Liver (tissue), 9 donors: ENCODE results near the gene MLXIP. TPM values are rescaled to one million over a fixed set of nuclear protein-coding genes. Genes with fewer than 3 reads are reported as not detected.

Experiments
- DNase-seq: peaks from one replicate; pipeline ENCODE4 v3.0.0-alpha.2; 2017; ENCODE audit warnings: low spot score
- H3K27ac ChIP-seq, 2 donors: one replicate each; pipeline ENCODE4 v1.7.0; 2013; ENCODE audit warnings: inconsistent platforms in 2 of 2, low read length in 2 of 2, control low read depth in 1 of 2, low read depth in 1 of 2, mild to moderate bottlenecking in 1 of 2
- H3K27me3 ChIP-seq, 4 donors: one replicate each; pipeline versions ENCODE4 v1.6.1 to v1.7.0; 2013; ENCODE audit warnings: low read length in 3 of 4, inconsistent platforms in 1 of 4, mild to moderate bottlenecking in 1 of 4, moderate library complexity in 1 of 4; ENCODE audit not compliant: control insufficient read depth in 4 of 4, insufficient read depth in 4 of 4
- H3K36me3 ChIP-seq, 4 donors: one replicate each; pipeline versions ENCODE4 v1.6.1 to v1.7.0; 2013; ENCODE audit warnings: low read length in 3 of 4, mild to moderate bottlenecking in 3 of 4, low read depth in 1 of 4, moderate library complexity in 1 of 4; ENCODE audit not compliant: control insufficient read depth in 4 of 4, insufficient read depth in 3 of 4
- H3K4me1 ChIP-seq, 4 donors: one replicate each; pipeline versions ENCODE4 v1.6.1 to v1.7.0; 2013; ENCODE audit warnings: low read length in 3 of 4, mild to moderate bottlenecking in 3 of 4, moderate library complexity in 1 of 4; ENCODE audit not compliant: control insufficient read depth in 4 of 4, insufficient read depth in 4 of 4
- H3K4me3 ChIP-seq, 3 donors: one replicate each; pipeline versions ENCODE4 v1.6.1 to v1.7.0; 2013; ENCODE audit warnings: low read length in 3 of 3, control low read depth in 1 of 3, low read depth in 1 of 3, mild to moderate bottlenecking in 1 of 3
- H3K9ac ChIP-seq, 2 donors: one replicate each; pipeline ENCODE4 v1.7.0; 2013; ENCODE audit warnings: low read length in 2 of 2, mild to moderate bottlenecking in 2 of 2, moderate library complexity in 2 of 2, control low read depth in 1 of 2, low read depth in 1 of 2
- H3K9me3 ChIP-seq, 4 donors: one replicate each; pipeline versions ENCODE4 v1.6.1 to v1.7.0; 2013; ENCODE audit warnings: low read length in 3 of 4; ENCODE audit not compliant: control insufficient read depth in 4 of 4
- EGR1 ChIP-seq, 2 donors: IDR thresholded peaks; 2 replicates each; pipeline ENCODE4 v1.6.1; 2016 to 2018; ENCODE audit warnings: antibody characterized with exemption in 2 of 2, low read depth in 2 of 2
- FOXA1 ChIP-seq: IDR thresholded peaks from 2 replicates; pipeline ENCODE4 v1.6.1; 2016; ENCODE audit warnings: antibody characterized with exemption
- FOXA2 ChIP-seq: IDR thresholded peaks from 2 replicates; pipeline ENCODE4 v1.6.1; 2016; ENCODE audit warnings: antibody characterized with exemption
- GABPA ChIP-seq, 2 donors: IDR thresholded peaks in 1 of 2; conservative IDR thresholded peaks in 1 of 2; 2 replicates each; pipeline ENCODE4 v1.6.1; 2016; ENCODE audit warnings: antibody characterized with exemption in 2 of 2, mild to moderate bottlenecking in 1 of 2, moderate library complexity in 1 of 2
- HNF4A ChIP-seq, 2 donors: conservative IDR thresholded peaks; 2 replicates each; pipeline ENCODE4 v1.6.1; 2016; ENCODE audit warnings: antibody characterized with exemption in 2 of 2, mild to moderate bottlenecking in 2 of 2
- HNF4G ChIP-seq: IDR thresholded peaks from 2 replicates; pipeline ENCODE4 v1.6.1; 2016; ENCODE audit warnings: antibody characterized with exemption
- JUND ChIP-seq, 2 donors: IDR thresholded peaks; 2 replicates each; pipeline ENCODE4 v1.6.1; 2016; ENCODE audit warnings: antibody characterized with exemption in 2 of 2
- NR2F2 ChIP-seq: IDR thresholded peaks from 2 replicates; pipeline ENCODE4 v1.6.1; 2016; ENCODE audit warnings: antibody characterized with exemption
- RAD21 ChIP-seq, 2 donors: IDR thresholded peaks; 2 replicates each; pipeline ENCODE4 v1.6.1; 2016; ENCODE audit warnings: antibody characterized with exemption in 2 of 2, mild to moderate bottlenecking in 2 of 2
- RXRA ChIP-seq, 2 donors: IDR thresholded peaks; 2 replicates each; pipeline ENCODE4 v1.6.1; 2017 to 2018; ENCODE audit warnings: antibody characterized with exemption in 2 of 2, mild to moderate bottlenecking in 1 of 2
- SP1 ChIP-seq: IDR thresholded peaks from 2 replicates; pipeline ENCODE4 v1.6.1; 2018; ENCODE audit warnings: antibody characterized with exemption, mild to moderate bottlenecking
- TAF1 ChIP-seq: conservative IDR thresholded peaks from 2 replicates; pipeline ENCODE4 v1.6.1; 2016; ENCODE audit warnings: antibody characterized with exemption, mild to moderate bottlenecking
- YY1 ChIP-seq: IDR thresholded peaks from 2 replicates; pipeline ENCODE4 v1.6.1; 2016; ENCODE audit warnings: antibody characterized with exemption, mild to moderate bottlenecking
- ZBTB33 ChIP-seq: IDR thresholded peaks from 2 replicates; pipeline ENCODE4 v1.6.1; 2016; ENCODE audit warnings: antibody characterized with exemption
- WGBS: extraction: QIAGEN DNeasy Blood & Tissue Kit; methylation state at CpG from one replicate; pipeline ENCODE4 v1.1.7; 2013; 5-methylcytosine and 5-hydroxymethylcytosine counted together
- polyA plus RNA-seq, 2 donors: library from polyadenylated mRNA; stranded (reverse) in 1 of 2; unstranded in 1 of 2; fragments of 200-250 nt in 1 of 2; fragments of >200 nt in 1 of 2; fragmentation: Nextera tagmentation in 1 of 2; extraction: Ambion mirVana in 1 of 2; gene quantifications; one replicate each; pipeline versions ENCODE4 v1.2.1 to v1.2.3, GENCODE V29; 2013 to 2015
- total RNA-seq, 2 donors: library from RNA; depleted of rRNA; stranded (reverse); fragments of >200 nt; gene quantifications; one replicate each; pipeline ENCODE4 v1.2.3, GENCODE V29; 2014
- TF ChIP-seq, protein P1 (sequence below): IDR thresholded peaks from 2 replicates; pipeline ENCODE4 v1.6.1; 2016; ENCODE audit warnings: antibody characterized with exemption
- TF ChIP-seq, protein P2 (sequence below): IDR thresholded peaks from 2 replicates; pipeline ENCODE4 v1.6.1; 2016; ENCODE audit warnings: antibody characterized with exemption, mild to moderate bottlenecking
- TF ChIP-seq, protein P3 (sequence below): IDR thresholded peaks from 2 replicates; pipeline ENCODE4 v1.6.1; 2016; ENCODE audit warnings: antibody characterized with exemption
- donor health status: healthy.
- donor health status: healthy.
- donor health status: healthy.
- donor health status: healthy.
- donor health status: healthy.

The MLXIP gene
- total and polyA plus RNA-seq, 4 donors, result 10.6 to 19.5 (median 11.0) TPM

DNA sequence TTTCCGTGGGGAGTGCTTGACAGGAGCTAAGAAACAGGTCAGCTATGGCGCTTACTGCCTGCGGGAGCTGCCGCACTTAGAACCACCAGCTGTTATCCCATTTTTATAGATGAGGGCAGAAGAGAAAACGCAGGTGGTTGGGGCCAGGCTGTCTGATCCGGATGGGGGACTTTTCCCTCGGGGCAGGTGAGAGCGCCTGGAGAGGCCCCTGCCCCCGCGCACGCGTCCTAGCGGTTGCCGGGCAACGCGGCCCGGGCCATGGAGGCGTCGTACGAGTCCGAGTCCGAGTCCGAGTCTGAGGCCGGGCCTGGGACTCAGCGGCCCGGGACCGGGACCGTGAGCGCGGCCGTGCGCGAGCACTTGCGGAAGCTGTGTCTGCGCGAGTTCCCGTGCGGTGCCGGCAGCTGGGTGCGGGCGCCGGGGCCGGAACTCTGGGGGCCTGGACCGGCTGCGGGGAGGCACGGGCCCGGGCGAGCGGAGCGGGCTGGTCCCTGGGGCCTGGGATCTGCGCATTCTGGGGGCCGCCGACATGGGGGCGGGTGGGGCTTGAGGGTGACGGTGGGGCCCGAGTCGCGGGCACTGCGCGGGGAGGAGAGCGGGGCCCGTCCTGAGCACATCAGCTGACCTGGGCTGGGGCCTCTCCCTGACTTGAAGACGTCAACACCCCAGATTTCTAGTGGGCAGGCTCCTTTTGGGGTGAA lies 104.5 kb downstream of the MLXIP start, which contains the start of gene LRRC43:
LRRC43 (plus strand) TSS at position 237 of the 701 bp plus-strand sequence; CDS start at position 259, 22 bp downstream.
- Histone ChIP-seq H3K4me1 (peaks cover 5 to 17% (median 12%) of the 10 kb centered on the region in 4 donors), H3K27ac (no peak within 1 kb of the TSS), H3K36me3 (no peaks in the 10 kb centered on the region), H3K9ac (no peak within 1 kb of the TSS), H3K4me3 (peak within 1 kb of the TSS in 2 of 3 donors; percentile 30 to 53), H3K9me3 (no peaks in the 10 kb centered on the region), H3K27me3 (no peaks in the 10 kb centered on the region)
- WGBS, result 16% methylated on average over 63 of the region's 63 CpGs
- DNase-seq, result no peak
- TF ChIP-seq FOXA2 (no peak), JUND (IDR thresholded peaks at IDR 0.05) (no peak), EGR1 (IDR thresholded peaks at IDR 0.05; ENCODE audit: low read depth in 2 of 2) (no peak), SP1 (no peak), FOXA1 (no peak), HNF4A (conservative IDR thresholded peaks at IDR 0.05) (no peak), ZBTB33 (no peak), YY1 (no peak), TAF1 (no peak), GABPA (IDR thresholded peaks at IDR 0.05 in 1 of 2, conservative IDR thresholded peaks at IDR 0.05 in 1 of 2) (no peak), HNF4G (no peak), NR2F2 (no peak), RAD21 (IDR thresholded peaks at IDR 0.05) (no peak)
- TF ChIP-seq, protein P1, sequence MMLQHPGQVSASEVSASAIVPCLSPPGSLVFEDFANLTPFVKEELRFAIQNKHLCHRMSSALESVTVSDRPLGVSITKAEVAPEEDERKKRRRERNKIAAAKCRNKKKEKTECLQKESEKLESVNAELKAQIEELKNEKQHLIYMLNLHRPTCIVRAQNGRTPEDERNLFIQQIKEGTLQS, result no peak
- TF ChIP-seq, protein P2, sequence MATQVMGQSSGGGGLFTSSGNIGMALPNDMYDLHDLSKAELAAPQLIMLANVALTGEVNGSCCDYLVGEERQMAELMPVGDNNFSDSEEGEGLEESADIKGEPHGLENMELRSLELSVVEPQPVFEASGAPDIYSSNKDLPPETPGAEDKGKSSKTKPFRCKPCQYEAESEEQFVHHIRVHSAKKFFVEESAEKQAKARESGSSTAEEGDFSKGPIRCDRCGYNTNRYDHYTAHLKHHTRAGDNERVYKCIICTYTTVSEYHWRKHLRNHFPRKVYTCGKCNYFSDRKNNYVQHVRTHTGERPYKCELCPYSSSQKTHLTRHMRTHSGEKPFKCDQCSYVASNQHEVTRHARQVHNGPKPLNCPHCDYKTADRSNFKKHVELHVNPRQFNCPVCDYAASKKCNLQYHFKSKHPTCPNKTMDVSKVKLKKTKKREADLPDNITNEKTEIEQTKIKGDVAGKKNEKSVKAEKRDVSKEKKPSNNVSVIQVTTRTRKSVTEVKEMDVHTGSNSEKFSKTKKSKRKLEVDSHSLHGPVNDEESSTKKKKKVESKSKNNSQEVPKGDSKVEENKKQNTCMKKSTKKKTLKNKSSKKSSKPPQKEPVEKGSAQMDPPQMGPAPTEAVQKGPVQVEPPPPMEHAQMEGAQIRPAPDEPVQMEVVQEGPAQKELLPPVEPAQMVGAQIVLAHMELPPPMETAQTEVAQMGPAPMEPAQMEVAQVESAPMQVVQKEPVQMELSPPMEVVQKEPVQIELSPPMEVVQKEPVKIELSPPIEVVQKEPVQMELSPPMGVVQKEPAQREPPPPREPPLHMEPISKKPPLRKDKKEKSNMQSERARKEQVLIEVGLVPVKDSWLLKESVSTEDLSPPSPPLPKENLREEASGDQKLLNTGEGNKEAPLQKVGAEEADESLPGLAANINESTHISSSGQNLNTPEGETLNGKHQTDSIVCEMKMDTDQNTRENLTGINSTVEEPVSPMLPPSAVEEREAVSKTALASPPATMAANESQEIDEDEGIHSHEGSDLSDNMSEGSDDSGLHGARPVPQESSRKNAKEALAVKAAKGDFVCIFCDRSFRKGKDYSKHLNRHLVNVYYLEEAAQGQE, result no peak

GRCh38 chr12:122183588-122183940 lies 105.0 kb downstream of the MLXIP start:
- Histone ChIP-seq H3K4me3 (no peak overlapping the region), H3K36me3 (no peaks in the 10 kb centered on the region), H3K27me3 (no peaks in the 10 kb centered on the region), H3K27ac (no peak overlapping the region), H3K9me3 (no peaks in the 10 kb centered on the region), H3K9ac (no peak overlapping the region), H3K4me1 (peaks cover 5 to 17% (median 12%) of the 10 kb centered on the region in 4 donors)
- no peak for DNase-seq
- WGBS, result 89% methylated on average over 10 of the region's 10 CpGs
- TF ChIP-seq TAF1, result no peak
- no peak for TF ChIP-seq JUND (IDR thresholded peaks at IDR 0.05)
- TF ChIP-seq, protein P3, sequence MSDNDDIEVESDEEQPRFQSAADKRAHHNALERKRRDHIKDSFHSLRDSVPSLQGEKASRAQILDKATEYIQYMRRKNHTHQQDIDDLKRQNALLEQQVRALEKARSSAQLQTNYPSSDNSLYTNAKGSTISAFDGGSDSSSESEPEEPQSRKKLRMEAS, result no peak
- no peak for TF ChIP-seq RXRA (IDR thresholded peaks at IDR 0.05)
- TF ChIP-seq GABPA (IDR thresholded peaks at IDR 0.05 in 1 of 2, conservative IDR thresholded peaks at IDR 0.05 in 1 of 2), result no peak
- TF ChIP-seq, protein P2, result no peak
- no peak for TF ChIP-seq RAD21 (IDR thresholded peaks at IDR 0.05)
- no peak for TF ChIP-seq HNF4G
- no peak for TF ChIP-seq YY1
- no peak for TF ChIP-seq ZBTB33
- TF ChIP-seq NR2F2, result no peak
- TF ChIP-seq HNF4A (conservative IDR thresholded peaks at IDR 0.05), result no peak
- TF ChIP-seq FOXA2, result no peak
- TF ChIP-seq SP1, result no peak
